Occipital lobe (tissue), 2 donors: ENCODE data around the gene GEMIN7. TPM values are rescaled to one million over a fixed set of nuclear protein-coding genes. Genes with fewer than 3 reads are reported as not detected.
A peak's percentile ranks its signal among the peaks of the same experiment; 100 is the strongest.

ENCODE experiments used
- DNase-seq: peaks from one replicate; lab custom pipeline; 2025; lab: John Stamatoyannopoulos, UW
- total RNA-seq: library from RNA; depleted of rRNA; stranded (reverse); fragments of >200 nt; gene quantifications from one replicate; pipeline ENCODE4 v1.2.3, GENCODE V29; 2014

Gene GEMIN7
- total RNA-seq, 1 donor from 2014 or later = 13.3 TPM

DNA sequence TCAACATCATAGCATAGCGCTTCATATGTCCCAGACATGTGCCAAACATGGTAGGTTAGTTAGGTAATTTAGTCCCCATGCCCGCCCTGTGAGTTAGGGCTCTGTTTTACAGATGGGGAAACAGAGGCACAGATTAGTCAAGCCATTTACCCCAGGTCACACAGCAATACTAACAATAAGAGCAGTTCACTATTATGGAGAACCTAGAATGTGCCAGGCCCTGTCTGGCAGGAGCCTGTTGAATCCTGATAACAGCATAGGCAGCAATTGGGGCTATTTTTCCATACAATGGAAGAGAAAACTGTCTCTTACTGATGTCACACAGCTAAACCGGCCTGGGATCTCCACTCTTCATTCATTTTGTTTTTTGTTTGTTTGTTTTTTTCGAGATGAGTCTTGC is 7.4 kb downstream of the GEMIN7 start:
- DNase-seq = no peak

DNA sequence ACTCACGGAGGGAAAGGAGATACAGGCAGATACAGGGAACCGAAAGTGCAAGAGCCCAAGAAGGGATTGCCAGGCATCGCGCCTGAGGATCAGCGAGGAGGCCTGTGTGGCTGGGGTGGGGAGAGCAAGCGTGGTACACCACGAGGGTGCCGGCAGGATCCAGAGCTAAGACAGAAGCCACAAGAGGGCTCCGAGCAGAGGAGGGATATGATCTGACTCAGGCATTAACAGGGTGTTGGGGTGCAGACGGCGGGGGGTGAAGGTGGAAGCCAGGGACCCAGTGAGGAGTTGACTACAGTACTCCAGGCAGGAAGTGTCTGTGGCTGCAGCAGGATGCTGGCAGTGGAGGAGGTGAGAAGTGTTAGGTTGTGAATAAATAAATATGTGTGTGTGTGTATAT is 8.5 kb downstream of the GEMIN7 start:
- DNase-seq = no peak

DNA sequence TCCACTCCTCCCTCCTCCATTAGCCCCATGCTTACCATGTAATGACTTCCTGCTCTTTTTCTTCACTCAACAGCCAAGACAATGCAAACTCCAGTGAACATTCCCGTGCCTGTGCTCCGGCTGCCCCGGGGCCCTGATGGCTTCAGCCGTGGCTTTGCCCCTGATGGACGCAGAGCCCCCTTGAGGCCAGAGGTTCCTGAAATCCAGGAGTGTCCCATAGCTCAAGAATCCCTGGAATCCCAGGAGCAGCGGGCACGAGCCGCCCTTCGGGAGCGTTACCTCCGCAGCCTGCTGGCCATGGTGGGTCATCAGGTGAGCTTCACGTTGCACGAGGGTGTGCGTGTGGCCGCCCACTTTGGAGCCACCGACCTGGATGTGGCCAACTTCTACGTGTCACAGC is 11.0 kb downstream of the GEMIN7 start:
- DNase-seq = no peak

DNA sequence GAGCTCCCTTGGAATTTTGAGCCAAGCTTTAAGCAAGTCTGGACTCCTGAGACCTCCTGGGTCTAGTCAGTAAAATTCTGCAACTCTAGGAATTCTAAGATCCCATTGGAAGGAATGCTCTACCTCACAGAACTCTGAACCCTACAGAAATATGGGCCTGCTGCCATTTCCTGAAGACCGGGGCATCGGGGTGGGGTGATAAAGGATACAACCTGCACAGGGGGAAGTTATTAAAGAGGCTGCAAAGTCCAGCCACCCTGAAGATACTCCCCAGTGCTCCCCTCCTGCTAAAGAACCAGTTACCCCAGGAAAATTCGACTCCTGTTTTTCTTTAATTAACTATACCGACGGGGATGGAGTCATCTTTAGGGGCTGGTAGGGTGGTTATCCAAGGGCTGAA is 11.5 kb downstream of the GEMIN7 start:
- DNase-seq = no peak

DNA sequence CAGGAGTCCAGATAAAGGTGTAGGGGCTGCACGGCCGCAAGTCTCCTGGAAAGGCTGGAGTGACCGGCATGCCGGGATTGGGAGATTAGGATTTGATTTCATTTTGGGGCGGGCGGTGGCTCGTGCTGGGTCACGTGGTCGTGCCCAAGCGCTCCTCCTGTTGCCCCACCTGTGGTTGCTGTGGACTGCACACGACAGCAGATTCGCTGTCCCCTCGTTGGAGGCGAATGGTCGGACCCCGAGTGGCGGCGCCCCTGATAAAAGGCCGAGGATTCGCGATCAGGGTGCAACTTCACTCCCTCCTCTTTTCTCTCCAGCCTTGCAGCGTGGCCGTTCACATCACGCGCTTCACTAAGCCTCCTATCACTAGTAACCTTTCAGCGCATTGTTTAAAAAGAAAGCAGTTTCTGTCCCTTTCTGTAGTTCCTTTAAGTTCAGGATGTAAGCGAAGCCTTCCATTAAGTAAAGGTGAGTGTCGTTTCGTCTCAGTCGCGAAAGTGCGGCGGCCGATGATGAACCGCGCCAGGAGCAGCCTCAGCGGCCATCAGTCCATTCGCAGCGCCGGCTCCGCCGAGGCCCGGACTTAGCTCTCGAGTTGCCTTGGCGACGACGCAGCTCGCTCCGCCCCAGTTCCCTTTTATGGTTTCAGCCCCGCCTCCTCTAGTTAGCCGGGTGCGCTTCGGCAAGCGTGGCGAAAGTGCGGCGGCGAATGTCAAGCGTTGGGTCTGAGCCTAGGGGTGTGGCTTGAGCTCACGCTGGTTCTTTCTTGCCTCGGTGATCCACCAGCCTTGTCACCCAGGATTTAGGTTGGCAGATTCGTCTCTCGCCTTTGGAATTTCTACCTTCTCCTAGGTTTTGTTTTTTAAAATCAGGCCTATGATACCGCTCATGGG is 12.2 kb downstream of the GEMIN7 start:
- peak; percentile 98 for DNase-seq

DNA sequence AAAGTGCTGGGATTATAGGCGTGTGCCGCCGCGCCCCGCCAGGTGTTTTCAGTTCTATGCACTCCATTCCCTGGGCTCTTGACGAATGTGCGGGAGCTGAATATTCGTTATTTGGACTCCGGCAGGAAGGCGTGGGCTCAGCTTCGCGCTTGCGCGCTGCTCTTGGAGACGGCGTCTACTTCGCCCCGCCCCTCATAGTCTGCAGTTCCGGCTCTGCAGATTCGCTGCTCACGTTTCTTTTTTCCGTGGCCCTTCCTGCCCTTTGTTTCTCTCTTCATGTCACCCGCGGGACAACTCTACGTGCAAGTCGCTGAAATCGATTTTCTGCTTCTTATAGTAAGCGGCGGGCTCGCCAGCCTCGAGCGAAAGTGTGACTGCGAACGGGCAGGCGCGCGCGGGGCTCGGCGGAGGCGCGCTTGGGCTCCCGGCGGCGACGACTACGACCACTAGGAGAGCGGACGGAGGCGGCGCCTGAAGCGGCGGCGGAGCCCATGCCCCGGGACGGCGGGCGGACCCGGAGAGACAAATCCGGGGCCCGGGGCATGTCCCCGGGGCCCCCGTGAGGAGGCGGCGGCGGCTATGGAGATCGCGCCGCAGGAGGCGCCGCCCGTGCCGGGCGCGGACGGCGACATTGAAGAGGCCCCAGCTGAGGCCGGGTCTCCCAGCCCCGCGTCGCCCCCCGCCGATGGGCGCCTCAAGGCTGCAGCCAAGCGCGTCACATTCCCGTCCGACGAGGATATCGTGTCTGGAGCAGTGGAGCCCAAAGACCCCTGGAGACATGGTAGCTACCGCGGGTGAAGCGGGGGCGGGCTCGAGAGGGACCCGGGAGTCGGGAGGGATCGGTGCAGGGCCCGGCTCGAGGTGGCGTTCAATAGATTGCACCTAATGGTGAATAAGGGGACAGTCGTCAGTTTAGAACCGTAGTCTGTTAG is 14.0 kb downstream of the GEMIN7 start, which contains the start of gene PPP1R37:
Gene PPP1R37 (plus strand): TSS at position 433 of the 932 bp plus-strand sequence. CDS start 147 bp downstream, at position 580.
- peak; percentile 88 for DNase-seq

DNA sequence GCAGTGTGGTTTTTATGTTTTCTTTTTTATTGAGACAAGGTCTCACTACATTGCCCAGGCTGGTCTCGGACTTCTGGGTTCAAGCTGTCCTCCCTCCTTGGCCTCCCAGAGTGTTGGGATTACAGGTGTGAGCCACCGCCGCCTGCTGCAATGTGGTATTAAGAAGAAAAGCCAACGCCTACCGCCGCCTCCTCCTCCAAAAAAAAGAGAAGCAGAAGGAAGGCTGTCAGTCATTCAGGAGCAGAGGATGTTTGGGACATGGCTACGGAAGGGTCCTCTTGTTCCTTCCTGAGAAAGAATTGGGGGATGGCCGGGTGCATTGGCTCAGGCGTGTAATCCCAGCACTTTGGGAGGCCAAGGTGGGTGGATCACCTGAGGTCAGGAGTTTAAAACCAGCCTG is 15.1 kb downstream of the GEMIN7 start:
- DNase-seq = no peak

DNA sequence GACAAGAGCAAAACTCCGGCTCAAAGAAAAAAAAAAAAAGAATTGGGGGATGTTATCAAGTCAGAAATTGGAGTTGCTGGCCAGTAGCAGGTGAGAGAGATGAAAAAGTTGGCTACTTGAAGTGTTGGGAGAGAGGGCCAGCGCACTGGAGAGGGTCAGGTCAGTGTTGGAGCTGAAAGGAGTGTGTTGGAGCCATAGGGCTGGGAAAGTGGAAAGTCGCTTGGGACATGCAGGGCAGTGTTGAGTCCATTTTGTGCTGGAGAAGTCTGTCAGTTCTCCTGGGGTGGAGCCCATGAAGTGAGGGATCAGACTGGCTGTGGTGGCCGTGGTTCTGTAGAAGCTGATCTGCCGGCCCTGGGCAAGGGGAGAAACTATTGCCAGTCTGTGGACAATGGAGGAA is 15.6 kb downstream of the GEMIN7 start:
- DNase-seq = no peak

DNA sequence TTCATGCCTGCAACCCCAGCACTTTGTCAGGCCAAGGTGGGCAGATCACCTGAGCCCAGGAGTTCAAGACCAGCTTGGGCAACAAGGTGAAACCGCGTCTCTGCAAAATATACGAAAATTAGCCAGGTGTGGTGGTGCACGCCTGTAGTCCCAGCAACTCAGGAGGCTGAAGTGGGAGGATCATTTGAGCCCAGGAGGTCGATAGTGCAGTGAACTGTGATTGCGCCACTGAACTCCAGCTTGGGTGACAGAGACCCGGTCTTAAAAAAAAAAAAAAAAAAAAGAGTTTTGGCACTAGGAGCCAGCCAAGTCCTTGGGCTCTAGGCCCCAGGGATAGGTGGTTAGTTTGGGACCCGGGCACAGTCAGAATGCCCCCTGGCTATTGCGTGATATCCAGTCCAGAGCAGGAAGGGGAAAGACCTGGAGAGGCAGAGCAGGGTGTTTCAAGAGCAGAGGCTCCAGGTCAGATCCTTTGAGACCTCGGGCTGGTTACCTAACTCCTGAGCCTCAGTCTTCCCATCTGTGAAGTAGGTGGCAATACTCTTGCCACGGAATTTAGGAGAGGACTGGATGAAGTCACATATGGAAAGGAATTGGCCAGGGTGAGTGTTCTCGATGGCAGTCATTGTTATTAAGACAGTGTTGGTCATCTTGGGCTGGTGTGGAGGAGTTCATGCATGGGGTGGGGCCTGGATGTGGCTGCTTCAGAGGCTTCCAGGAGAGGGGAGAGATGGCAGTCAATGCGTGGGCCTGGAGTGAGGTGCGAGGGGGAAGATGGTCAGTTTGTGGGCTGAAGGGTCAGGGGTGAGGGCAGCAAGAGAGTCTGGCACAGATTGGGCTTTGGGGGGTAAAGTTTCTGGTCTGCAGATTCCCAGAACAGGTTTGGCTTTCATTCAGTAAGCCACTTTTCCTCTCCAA is 16.7 kb downstream of the GEMIN7 start:
- no peak for DNase-seq

DNA sequence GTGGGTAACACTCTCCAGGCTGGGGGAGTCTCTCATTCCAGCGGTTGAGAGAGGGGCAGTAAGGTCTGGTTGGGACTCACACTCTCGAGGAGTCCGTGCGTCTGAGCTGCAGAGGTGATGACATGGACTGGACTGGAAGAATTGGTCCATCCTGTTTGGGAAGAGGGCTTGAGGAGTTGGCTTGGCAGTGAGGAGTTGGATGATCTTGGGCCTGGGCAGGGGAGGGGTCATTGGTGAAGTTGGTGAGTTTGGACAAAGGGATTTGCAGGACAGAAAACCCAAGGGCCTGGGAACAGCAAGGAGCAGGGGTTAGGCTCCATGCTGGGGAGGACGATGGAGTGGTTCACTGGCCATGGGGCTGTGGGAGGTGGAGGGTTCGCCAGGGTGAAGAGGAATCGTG is 17.6 kb downstream of the GEMIN7 start:
- no peak for DNase-seq

DNA sequence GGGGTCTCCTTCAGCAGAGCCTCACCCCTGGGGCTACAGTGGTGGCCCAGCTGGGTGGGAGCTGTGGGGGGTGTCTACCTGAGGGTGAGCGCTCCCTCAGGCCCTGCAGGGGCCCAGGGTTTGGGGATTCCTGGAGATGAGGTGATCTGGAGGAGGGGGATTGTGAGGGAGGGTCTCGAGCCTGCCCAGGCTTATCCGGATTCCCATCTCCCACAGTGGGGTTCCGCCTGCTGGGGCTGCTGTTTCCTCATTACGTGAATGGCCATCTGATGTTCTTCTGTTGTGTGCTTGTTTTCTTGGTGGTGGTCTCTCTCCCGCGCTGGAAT is 18.4 kb downstream of the GEMIN7 start:
- DNase-seq = no peak

DNA sequence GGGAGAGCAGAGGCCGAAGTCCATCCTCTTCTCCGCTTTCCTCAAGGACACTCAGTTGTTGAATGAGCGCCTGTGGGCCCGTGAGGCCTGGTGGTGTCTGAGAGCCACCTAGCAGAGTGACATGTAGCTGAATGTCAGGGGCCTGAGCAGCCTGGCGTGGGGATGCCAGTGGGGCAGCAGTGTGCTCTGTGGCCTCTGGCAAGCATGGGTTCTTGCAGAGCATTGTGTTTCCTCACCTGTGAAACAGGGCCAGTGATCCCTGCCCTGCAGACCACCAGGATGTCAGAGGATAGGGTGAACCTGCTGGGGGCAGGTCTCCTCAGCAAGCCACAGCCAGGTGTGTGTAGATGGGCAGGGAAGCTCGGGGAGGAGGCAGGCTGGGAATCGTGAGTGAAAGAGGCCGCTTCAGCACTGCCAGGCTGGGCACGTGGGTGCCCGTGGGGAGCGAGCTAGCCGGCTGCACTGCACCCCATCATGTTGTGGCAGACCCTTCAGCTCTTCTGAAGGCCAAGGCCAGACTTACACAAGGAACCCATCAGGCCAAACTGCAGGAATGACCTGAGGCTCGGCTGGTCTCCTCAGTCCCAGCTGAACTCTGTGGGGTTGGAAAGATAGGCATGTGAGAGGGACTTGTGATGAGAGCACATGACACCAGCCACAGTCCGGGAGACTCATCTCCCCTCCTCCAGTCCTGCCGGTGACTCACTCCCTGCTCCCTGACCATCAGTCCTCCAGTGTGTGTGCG is 18.9 kb downstream of the GEMIN7 start:
- peak; percentile 74 for DNase-seq

DNA sequence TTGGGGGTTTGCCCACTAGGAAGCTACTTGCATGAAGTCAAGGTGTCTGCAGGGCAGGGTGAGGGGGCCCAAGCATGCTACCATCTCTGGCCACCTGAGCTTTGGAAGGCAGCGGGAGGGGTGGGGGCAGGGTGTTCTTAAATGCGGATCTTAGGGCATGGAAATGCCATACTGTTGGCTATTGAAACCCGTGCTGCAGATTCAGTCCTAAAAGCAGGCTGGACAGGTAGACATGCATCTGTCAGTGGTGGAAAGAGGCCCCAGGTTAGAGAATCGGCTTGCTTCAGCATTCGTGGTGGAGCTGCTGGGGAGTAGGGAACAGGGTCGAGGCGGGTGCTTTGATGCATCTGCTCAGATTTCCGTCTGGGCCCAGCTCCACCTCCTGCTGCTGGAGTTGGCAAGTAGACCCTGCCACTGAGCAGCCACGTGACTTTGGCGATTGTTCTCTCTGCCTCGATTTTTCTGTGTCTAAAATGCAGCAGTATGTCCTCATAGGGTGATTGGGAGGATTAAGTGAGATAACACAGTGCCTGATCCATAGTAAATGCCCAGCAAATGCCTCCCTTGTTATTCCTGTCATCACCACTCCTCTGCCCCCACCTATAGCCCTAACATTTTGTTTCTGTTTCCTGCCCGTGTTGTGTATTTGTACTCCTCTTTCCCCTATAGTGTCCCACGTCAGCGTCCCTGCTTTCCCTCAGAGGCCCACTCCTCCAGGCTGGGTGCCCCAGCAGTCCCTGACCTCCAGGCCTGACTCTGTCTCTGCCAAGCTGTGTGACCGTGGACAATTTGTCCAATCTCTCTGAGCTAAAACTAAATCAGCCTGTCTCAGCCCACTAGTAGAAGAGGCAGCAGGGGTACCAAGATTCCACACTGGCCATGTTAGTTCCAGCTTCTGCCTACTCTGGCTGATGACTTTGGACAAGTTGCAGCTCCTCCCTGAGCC is 19.7 kb downstream of the GEMIN7 start:
- DNase-seq = peak; percentile 67

DNA sequence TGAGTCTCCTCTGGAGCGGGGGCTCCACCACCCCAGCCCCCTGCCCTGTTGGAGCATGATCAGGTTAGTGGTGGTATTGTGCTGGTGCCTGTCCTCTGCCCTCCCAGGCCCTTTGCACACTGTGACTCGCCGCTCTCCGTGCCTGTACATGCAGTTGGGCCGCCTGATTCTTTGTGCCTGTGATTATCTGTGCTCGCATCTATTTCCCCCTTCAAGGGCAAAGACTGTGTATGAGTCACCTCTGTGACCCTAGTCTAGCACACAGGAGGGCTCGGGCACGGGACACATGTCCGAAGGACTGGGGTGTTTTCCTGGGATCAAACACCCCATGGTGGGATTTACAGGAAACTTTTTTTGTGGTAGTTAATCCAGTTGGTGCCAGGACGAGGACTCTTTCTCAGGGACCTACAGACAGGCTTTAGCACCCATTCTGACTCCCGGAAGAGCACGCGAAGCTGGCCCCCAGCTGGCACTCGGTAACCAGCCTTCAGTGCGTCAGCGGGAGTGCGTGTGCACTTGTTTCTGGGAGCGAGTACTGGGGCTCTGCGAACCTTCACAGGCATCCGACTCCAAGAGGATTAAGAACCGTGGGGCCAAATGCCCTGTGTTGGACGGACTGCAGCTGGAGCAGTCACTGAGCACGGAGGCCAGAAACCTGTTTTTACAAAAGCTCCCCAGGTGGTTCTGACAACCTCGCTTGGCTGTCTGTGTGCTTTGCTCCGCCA is 20.6 kb downstream of the GEMIN7 start:
- DNase-seq = no peak

DNA sequence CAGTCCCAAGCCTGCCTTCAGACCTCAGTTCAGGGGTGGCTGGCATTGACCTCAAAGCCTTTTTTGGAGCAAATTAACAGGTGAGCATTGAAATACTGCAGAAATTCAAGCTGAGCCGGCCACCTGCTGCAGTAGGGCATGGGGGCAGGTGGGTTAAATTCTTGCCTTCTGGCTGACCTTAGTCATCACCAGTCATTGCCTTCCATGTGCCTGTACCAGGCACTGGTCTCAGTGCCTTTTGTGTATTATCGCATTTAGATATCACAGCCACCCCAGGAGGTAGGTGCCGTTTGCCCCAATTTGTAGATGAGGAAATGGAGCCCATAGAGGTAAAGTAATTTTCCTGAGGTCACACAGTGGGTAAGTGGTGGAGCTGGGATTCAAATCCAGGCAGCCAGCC is 21.1 kb downstream of the GEMIN7 start:
- DNase-seq = no peak

DNA sequence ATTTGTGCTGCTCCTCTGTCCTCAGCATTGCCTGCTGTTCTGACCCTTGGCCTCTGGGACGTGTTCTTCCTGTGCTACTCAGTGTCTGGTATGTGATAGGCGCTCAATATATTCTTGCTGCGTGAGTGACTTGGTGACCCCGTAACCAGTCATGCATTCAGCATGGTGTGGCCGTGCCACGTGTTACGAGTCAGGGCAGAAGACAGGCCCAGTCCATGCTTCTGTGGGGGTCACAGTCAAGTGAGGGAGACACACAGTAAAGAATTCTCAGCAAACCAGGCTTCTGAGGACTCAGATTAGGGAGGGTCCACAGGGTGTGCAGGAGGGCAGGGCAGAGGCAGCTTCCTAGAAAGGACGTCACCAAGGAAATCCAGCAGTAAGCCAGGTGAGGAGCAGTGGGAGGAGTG is 21.8 kb downstream of the GEMIN7 start:
- DNase-seq = no peak

DNA sequence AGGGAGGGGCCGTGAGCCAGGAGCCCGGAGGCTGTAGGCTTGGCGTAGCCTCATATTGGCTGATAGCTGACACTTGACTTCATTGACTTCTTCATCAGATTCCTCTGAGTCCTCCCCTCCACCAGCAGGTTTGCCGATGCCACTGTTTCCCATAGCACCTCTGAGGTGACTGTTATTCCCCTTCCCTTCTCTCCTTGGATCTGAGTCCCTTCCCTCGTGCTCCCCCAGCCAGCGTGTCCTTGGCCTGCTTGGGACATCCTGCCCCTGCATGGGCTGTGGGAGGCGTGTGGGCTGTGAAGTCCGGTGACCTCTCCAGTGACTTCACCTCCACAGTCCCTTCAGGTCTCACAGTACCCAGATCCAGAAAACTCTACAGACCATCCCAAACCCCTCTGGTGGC is 22.7 kb downstream of the GEMIN7 start:
- DNase-seq = no peak

DNA sequence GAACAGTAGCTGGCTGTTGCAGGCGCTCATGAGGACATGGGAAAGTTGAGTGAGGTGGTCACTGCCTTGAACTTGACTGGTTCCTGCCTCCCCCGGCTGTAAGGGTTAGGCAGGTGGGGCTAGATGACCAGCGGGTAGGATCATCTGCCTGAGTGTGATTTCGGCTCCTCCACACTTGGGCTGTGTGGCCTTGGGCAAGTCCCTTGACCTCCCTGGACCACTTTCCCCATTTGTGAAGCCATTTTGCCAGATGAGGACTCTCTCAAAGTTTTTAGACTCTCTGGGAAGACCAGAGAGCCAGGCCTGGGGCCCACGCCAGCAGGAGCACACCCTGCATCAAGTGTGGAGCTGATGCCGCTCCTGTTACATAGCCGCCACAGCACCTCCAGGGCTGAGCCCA is 23.4 kb downstream of the GEMIN7 start:
- no peak for DNase-seq

DNA sequence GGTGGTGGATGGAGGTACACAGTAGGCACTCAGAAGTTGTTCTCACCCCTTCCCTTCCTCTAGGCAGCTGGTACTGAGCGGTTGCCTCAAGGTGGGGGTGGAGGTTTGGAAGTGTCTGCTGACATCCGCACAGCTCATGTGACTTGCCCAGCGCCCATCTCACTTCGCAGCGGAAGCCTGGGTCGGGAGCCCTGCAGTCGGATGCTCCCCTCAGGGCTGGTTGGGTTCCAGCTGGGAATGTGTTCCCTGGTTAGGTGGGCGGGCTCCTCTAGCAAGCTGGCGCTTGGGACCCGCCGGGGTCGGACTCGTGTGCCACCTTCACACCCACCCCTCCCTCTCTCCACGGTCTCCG is 24.1 kb downstream of the GEMIN7 start:
- DNase-seq = peak; percentile 37
